Thoracic aorta (tissue), 2 donors: Measurements from ENCODE around the gene IER3. TPM values are rescaled to one million over a fixed set of nuclear protein-coding genes. Genes with fewer than 3 reads are reported as not detected.

Experiments used
- ATAC-seq: fragments of 150-250 bp; one replicate; pipeline ENCODE4 v1.8.0; 2017; ENCODE audit warnings: low read depth; ENCODE audit not compliant: insufficient number of reproducible peaks, low FRiP score
- DNase-seq: peaks from one replicate; pipeline ENCODE4 v3.0.0-alpha.2; 2020; ENCODE audit warnings: low spot score
- H3K27ac ChIP-seq, 2 donors: fragments of 200-600 bp; sonication (generic); 1 replicate in 1 of 2; 2 replicates in 1 of 2; pipeline ENCODE4 v1.5.1; 2016; ENCODE audit warnings: mild to moderate bottlenecking in 2 of 2, moderate library complexity in 2 of 2
- H3K27me3 ChIP-seq: fragments of 200-600 bp; sonication (generic); replicated peaks from 2 replicates; pipeline ENCODE4 v1.6.0; 2016; ENCODE audit warnings: mild to moderate bottlenecking; ENCODE audit not compliant: insufficient read depth
- H3K36me3 ChIP-seq: fragments of 200-600 bp; sonication (generic); one replicate; pipeline ENCODE4 v1.5.1; 2016
- H3K4me1 ChIP-seq, 2 donors: fragments of 200-600 bp; sonication (generic); 1 replicate in 1 of 2; 2 replicates in 1 of 2; pipeline versions ENCODE4 v1.5.1 to v1.6.0; 2016; ENCODE audit warnings: low read depth in 2 of 2, mild to moderate bottlenecking in 1 of 2; ENCODE audit not compliant: control insufficient read depth in 1 of 2
- H3K4me3 ChIP-seq: fragments of 200-600 bp; sonication (generic); 2 replicates; pipeline ENCODE4 v1.5.1; 2016; ENCODE audit warnings: mild to moderate bottlenecking
- H3K9me3 ChIP-seq: fragments of 200-600 bp; sonication (generic); 2 replicates; pipeline ENCODE4 v1.5.1; 2016
- total RNA-seq, 2 donors: library from RNA; depleted of rRNA; stranded (reverse); fragments of >200 nt; gene quantifications; one replicate each; pipeline versions ENCODE4 v1.1.0 to v1.2.3, GENCODE V29; 2016
- TF ChIP-seq, protein P1 (sequence below): fragments of 200-600 bp; sonication (generic); IDR thresholded peaks from one replicate; pipeline ENCODE4 v1.5.1; 2019; ENCODE audit warnings: antibody characterized with exemption

Gene IER3
- total RNA-seq, 2 donors from 2014 or later = 43.5 to 43.8 TPM

DNA sequence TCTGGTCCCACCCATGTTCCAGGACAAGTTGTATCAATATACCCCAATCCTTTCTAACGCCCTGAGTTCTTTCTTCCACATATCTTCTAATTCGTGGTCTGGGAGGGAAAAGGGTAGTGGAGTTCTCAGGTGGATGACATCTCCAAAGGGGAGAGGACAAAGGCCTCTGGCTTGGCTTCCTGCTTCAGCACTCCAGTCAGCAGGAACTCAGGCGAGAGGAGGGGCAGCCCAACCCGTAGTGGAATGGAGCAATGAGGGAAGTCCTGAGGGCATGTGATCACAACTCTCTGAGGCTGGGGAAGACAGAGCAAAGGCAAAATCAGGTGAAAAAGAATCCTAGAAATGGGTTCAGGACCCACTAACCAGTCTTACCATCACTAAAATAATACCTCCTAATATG, 44.0 kb downstream of the IER3 start:
- Histone ChIP-seq H3K27me3 (no peaks in the 10 kb centered on the region), H3K36me3 (peaks cover 6% of the 10 kb centered on the region), H3K4me1 (peaks cover 4 to 5% of the 10 kb centered on the region in 2 donors), H3K4me3 (no peak overlapping the region), H3K27ac (no peak overlapping the region), H3K9me3 (no peaks in the 10 kb centered on the region)
- no peak for DNase-seq
- TF ChIP-seq, protein P1, sequence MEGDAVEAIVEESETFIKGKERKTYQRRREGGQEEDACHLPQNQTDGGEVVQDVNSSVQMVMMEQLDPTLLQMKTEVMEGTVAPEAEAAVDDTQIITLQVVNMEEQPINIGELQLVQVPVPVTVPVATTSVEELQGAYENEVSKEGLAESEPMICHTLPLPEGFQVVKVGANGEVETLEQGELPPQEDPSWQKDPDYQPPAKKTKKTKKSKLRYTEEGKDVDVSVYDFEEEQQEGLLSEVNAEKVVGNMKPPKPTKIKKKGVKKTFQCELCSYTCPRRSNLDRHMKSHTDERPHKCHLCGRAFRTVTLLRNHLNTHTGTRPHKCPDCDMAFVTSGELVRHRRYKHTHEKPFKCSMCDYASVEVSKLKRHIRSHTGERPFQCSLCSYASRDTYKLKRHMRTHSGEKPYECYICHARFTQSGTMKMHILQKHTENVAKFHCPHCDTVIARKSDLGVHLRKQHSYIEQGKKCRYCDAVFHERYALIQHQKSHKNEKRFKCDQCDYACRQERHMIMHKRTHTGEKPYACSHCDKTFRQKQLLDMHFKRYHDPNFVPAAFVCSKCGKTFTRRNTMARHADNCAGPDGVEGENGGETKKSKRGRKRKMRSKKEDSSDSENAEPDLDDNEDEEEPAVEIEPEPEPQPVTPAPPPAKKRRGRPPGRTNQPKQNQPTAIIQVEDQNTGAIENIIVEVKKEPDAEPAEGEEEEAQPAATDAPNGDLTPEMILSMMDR = no peak
- ATAC-seq = no peak

DNA sequence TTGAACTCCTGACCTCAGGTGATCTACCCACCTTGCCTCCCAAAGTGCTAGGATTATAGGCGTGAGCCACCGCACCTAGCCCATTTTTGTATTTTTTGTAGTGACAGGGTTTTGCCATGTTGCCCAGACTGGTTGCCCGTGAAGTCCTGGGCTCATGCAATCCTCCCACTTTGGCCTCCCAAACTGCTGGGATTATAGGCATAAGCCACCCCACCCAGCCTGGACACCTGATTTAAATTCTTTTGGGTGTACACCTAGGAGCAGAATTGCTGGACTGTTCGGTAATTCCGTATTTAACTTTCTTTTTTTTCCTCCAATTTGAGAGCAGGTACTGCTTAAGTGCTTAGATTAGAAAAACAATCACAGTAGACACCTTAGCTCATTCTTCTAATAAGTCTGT, 47.9 kb downstream of the IER3 start:
- Histone ChIP-seq H3K27ac (no peak overlapping the region), H3K36me3 (peaks cover 6% of the 10 kb centered on the region), H3K4me3 (no peak overlapping the region), H3K27me3 (no peaks in the 10 kb centered on the region), H3K4me1 (peaks cover 5 to 10% of the 10 kb centered on the region in 2 donors), H3K9me3 (no peaks in the 10 kb centered on the region)
- TF ChIP-seq, protein P1 = no peak
- no peak for ATAC-seq
- no peak for DNase-seq

Other genes with a start within 250 kb of the IER3 start
- gene GNL1, start 188.1 kb downstream of the IER3 start, total RNA-seq = 10 to 100 TPM; 32.9 to 39.0 TPM
- gene PRR3, start 187.3 kb downstream of the IER3 start, total RNA-seq = 10 to 100 TPM in 1 of 2 donors, 1 to 10 TPM in 1; 4.2 to 10.4 TPM
- 10 to 100 TPM; 24.2 to 52.1 TPM for gene ABCF1, start 173.1 kb downstream of the IER3 start, total RNA-seq
- gene PPP1R10, start 127.3 kb downstream of the IER3 start, total RNA-seq = 10 to 100 TPM; 28.7 to 43.1 TPM
- gene MRPS18B, start 126.7 kb downstream of the IER3 start, total RNA-seq = 10 to 100 TPM; 23.6 to 27.3 TPM
- gene ATAT1, start 117.7 kb downstream of the IER3 start, total RNA-seq = 10 to 100 TPM in 1 of 2 donors, 1 to 10 TPM in 1; 4.1 to 12.2 TPM
- 10 to 100 TPM; 17.1 to 30.3 TPM for gene C6orf136, start 97.4 kb downstream of the IER3 start, total RNA-seq
- gene DHX16, start 71.5 kb downstream of the IER3 start, total RNA-seq = 10 to 100 TPM; 27.4 to 55.2 TPM
- 10 to 100 TPM; 65.7 to 88.2 TPM for gene PPP1R18, start 57.9 kb downstream of the IER3 start, total RNA-seq
- 10 to 100 TPM in 1 of 2 donors, 1 to 10 TPM in 1; 2.3 to 17.1 TPM for gene NRM, start 53.6 kb downstream of the IER3 start, total RNA-seq
- 10 to 100 TPM; 16.6 to 22.6 TPM for gene MDC1, start 27.3 kb downstream of the IER3 start, total RNA-seq
- gene TUBB, start 24.2 kb downstream of the IER3 start, total RNA-seq = 100 to 1,000 TPM; 172 to 243 TPM
- 100 to 1,000 TPM; 135 to 177 TPM for gene FLOT1, start 1.9 kb downstream of the IER3 start, total RNA-seq
- 10 to 100 TPM; 22.1 to 23.8 TPM for gene DDR1, start 140.0 kb upstream of the IER3 start, total RNA-seq
- gene GTF2H4, start 163.7 kb upstream of the IER3 start, total RNA-seq = 10 to 100 TPM; 14.9 to 42.2 TPM
- 10 to 100 TPM; 20.2 to 26.0 TPM for gene VARS2, start 169.7 kb upstream of the IER3 start, total RNA-seq
- gene SFTA2, start 187.6 kb upstream of the IER3 start, total RNA-seq = not detected
- 10 to 100 TPM in 1 of 2 donors, not detected in 1; 13.8 TPM for gene MUCL3, start 196.4 kb upstream of the IER3 start, total RNA-seq
- not detected for gene MUC21, start 239.2 kb upstream of the IER3 start, total RNA-seq